Lower leg skin (tissue), 4 donors: Measurements from ENCODE around the gene SHANK3. TPM values are rescaled to one million over a fixed set of nuclear protein-coding genes. Genes with fewer than 3 reads are reported as not detected.

ENCODE experiments used
- DNase-seq, 2 donors: peaks; one replicate each; pipeline ENCODE4 v3.0.0-alpha.2; 2019; ENCODE audit warnings: low spot score in 2 of 2
- H3K4me3 ChIP-seq: fragments of 200-600 bp; sonication (generic); 2 replicates; pipeline ENCODE4 v1.5.1; 2017; ENCODE audit warnings: mild to moderate bottlenecking, low read depth; ENCODE audit not compliant: poor library complexity, severe bottlenecking
- POLR2A ChIP-seq, 2 donors: fragments of 450-650 bp; IDR thresholded peaks; one replicate each; pipeline ENCODE4 v1.6.1; 2016 to 2017; ENCODE audit warnings: antibody characterized with exemption in 2 of 2, mild to moderate bottlenecking in 1 of 2, moderate library complexity in 1 of 2
- WGBS, 2 donors: methylation state at CpG; one replicate each; pipeline ENCODE4 v1.1.5; 2018; 5-methylcytosine and 5-hydroxymethylcytosine counted together
- intact Hi-C: fragments of 100-400 bp; cut with DNase I; formaldehyde crosslinking; loops from one replicate; pipeline ENCODE4 v1.15.0; 2023; ENCODE audit warnings: low total_unique reads
- total RNA-seq, 4 donors: library from RNA; depleted of rRNA; stranded (reverse); fragments of >200 nt; gene quantifications; one replicate each; pipeline ENCODE4 v1.1.0, GENCODE V29; 2016
- TF ChIP-seq, protein P1 (sequence below), 3 donors: fragments of 450-650 bp; IDR thresholded peaks; one replicate each; pipeline ENCODE4 v1.5.1; 2016; ENCODE audit warnings: antibody characterized with exemption in 3 of 3, mild to moderate bottlenecking in 3 of 3, moderate library complexity in 2 of 3

Gene SHANK3
- total RNA-seq, 4 donors from 2014 or later: 4.0 to 8.9 (median 6.8) TPM

DNA sequence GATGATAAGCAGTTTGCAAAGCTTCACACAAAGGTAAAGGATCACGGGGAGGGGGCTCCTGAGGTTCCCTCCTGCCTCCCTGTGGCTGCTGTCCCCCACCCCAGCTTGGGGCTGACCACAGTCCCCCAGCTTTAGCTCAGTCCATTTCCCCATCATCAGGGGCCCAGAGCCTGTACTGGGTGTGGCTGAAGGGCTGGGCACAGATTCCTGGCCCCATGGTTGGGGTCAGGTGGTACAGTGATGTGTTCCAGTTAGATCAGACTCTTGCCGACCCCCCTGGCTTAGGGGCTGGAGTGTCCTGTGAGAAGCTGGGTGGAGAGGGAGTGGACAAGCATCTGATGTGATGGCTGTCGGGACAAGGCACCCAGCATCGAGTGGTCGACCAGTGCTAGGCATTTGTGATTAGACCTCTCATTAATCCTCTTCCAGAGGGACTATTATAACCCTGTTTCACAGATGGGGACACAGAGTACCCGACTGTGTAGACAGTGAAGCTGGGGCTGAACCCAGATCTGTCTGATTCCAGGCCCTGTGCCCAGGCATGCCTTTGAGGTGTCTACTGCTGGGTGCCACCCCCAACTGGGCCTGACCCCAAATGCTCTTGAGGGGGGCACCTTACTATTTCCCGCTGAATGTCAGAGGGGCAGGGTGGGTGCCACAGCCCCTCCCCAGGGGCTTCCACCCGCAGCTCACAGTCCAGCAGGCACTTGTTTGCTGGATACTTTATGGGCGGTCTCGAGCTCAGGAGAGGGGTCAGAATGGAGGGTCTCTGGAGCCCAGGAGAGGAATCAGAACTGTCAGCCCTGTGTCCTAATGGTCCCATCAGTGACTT, 4.3 kb downstream of the SHANK3 start:
- peak in 1 of 2 donors; percentile 74 for DNase-seq
- TF ChIP-seq, protein P1, sequence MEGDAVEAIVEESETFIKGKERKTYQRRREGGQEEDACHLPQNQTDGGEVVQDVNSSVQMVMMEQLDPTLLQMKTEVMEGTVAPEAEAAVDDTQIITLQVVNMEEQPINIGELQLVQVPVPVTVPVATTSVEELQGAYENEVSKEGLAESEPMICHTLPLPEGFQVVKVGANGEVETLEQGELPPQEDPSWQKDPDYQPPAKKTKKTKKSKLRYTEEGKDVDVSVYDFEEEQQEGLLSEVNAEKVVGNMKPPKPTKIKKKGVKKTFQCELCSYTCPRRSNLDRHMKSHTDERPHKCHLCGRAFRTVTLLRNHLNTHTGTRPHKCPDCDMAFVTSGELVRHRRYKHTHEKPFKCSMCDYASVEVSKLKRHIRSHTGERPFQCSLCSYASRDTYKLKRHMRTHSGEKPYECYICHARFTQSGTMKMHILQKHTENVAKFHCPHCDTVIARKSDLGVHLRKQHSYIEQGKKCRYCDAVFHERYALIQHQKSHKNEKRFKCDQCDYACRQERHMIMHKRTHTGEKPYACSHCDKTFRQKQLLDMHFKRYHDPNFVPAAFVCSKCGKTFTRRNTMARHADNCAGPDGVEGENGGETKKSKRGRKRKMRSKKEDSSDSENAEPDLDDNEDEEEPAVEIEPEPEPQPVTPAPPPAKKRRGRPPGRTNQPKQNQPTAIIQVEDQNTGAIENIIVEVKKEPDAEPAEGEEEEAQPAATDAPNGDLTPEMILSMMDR (IDR thresholded peaks at IDR 0.05): no peak
- TF ChIP-seq POLR2A (IDR thresholded peaks at IDR 0.05): no peak
- intact Hi-C loops: no loop called here
- no peak overlapping the region for H3K4me3 ChIP-seq
- WGBS, 2 donors: 66 to 77% methylated on average over 9 to 10 of the region's 10 CpGs

DNA sequence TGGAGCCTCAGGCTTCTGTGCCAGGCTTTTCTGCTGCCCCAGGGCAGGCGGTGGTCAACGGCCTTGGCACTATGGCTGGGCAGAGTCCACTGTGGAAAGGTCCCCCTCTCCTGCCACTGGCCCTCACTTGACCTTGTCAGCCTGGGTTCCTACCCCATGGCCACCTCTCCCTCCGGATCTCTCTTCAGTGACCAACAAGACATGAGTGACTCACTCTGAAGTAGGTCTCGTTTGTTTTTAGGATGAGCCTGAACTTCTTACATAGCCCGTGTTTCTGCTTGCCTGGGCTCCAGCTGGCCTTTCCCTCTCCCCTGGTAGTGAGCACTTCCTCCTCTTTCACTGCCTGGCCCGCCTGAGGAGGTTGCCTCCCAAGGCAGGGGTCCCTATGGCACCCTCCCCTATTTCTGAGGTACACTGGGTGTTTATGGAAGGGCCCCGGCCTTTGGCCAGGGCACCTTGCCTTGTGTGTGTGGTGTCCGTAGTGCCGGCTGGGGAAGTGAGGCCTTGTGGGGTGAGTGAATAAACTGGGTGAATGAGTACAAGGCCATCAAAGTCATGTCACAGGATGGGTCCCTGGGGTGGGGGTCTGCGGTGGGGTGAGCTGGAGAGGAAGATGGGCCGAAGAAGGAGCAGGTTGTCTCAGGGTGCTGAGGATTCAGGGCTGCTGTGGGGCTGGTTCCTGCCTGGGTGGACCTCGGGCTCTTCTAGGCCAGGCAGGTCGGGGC, 5.0 kb downstream of the SHANK3 start:
- peak in 1 of 2 donors; percentile 59 for DNase-seq
- TF ChIP-seq POLR2A (IDR thresholded peaks at IDR 0.05): no peak
- TF ChIP-seq, protein P1 (IDR thresholded peaks at IDR 0.05): no peak
- intact Hi-C loops: no loop called here
- H3K4me3 ChIP-seq: no peak overlapping the region
- WGBS, 2 donors: 71 to 84% methylated on average over 11 to 13 of the region's 13 CpGs

DNA sequence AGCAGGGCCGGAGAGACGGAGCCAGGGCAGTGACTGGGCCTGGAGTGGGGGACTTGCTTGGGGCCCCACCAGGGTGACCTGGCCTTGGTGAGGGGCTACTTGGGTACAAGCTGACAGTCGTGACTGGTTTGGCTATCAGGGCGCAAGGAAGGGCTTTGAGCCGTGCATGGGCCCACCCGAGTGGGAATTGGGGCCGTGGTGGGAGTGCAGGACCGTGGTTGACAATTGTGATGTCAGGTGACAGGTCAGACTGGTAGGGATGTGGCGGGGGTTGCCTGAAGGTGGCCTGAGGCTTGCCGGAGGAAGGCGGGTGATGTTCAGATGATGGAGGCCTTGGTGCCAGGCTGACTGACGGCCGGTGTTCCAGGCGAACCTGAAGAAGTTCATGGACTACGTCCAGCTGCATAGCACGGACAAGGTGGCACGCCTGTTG, 5.6 kb downstream of the SHANK3 start:
- intact Hi-C loops: no loop called here
- peak in 1 of 2 donors; percentile 82 for DNase-seq
- no peak overlapping the region for H3K4me3 ChIP-seq
- 89% methylated on average over 14 to 17 of the region's 17 CpGs for WGBS, 2 donors
- TF ChIP-seq, protein P1 (IDR thresholded peaks at IDR 0.05): no peak
- TF ChIP-seq POLR2A (IDR thresholded peaks at IDR 0.05): no peak

DNA sequence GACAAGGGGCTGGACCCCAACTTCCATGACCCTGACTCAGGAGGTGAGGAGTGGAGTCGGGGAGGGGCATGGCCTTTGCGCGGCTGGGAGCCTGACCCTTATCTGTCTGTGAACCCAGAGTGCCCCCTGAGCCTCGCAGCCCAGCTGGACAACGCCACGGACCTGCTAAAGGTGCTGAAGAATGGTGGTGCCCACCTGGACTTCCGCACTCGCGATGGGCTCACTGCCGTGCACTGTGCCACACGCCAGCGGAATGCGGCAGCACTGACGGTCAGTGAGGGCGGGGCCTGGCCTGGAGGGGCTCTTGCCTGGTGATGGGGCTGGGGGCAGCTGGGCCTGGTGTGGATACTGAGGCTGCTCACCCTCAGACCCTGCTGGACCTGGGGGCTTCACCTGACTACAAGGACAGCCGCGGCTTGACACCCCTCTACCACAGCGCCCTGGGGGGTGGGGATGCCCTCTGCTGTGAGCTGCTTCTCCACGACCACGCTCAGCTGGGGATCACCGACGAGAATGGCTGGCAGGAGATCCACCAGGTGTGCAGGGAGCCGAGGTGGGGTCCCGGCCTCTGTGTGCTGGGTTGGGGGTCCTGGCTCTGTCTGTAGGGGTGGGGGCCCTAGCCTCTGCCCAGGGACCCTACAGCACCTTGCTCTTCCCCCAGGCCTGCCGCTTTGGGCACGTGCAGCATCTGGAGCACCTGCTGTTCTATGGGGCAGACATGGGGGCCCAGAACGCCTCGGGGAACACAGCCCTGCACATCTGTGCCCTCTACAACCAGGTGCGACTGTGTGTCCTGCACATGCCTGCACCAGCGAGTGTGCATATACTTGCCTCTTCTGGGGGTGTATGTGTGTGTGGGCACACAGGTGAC, 6.3 kb downstream of the SHANK3 start:
- 92 to 93% methylated on average over 21 to 28 of the region's 30 CpGs for WGBS, 2 donors
- intact Hi-C loops: no loop called here
- peak in 1 of 2 donors; percentile 84 for DNase-seq
- H3K4me3 ChIP-seq: no peak overlapping the region
- TF ChIP-seq POLR2A (IDR thresholded peaks at IDR 0.05): no peak
- TF ChIP-seq, protein P1 (IDR thresholded peaks at IDR 0.05): no peak
